Nephron (organoid): ENCODE data around the gene CCDC187.

Experiments
- H3K27ac Mint-ChIP-seq, 3 experiments: 2 replicates each; pipeline ENCODE4 v1.8.0; 2020; ENCODE audit warnings: mixed read lengths in 3 of 3, mild to moderate bottlenecking in 2 of 3, moderate library complexity in 1 of 3
- H3K27me3 Mint-ChIP-seq: 2 replicates; pipeline ENCODE4 v1.8.0; 2021; ENCODE audit warnings: low read depth, mild to moderate bottlenecking, moderate library complexity, mixed read lengths
- H3K36me3 Mint-ChIP-seq: 2 replicates; pipeline ENCODE4 v1.8.0; 2020; ENCODE audit warnings: low read depth, mixed read lengths
- H3K4me1 Mint-ChIP-seq: 2 replicates; pipeline ENCODE4 v1.8.0; 2020; ENCODE audit warnings: mixed read lengths
- H3K4me3 Mint-ChIP-seq, 3 experiments: 2 replicates each; pipeline ENCODE4 v1.8.0; 2020; ENCODE audit warnings: mild to moderate bottlenecking in 3 of 3, mixed read lengths in 3 of 3, moderate library complexity in 2 of 3
- H3K9me3 Mint-ChIP-seq: 2 replicates; pipeline ENCODE4 v1.8.0; 2020; ENCODE audit warnings: mixed read lengths
- TF ChIP-seq, protein P1 (sequence below), 3 experiments: fragments of 200-600 bp; sonication (generic); IDR thresholded peaks; one replicate each; pipeline ENCODE4 v1.5.0; 2021; ENCODE audit warnings: antibody characterized with exemption in 3 of 3; ENCODE audit not compliant: unreplicated experiment in 3 of 3

Gene CCDC187

DNA sequence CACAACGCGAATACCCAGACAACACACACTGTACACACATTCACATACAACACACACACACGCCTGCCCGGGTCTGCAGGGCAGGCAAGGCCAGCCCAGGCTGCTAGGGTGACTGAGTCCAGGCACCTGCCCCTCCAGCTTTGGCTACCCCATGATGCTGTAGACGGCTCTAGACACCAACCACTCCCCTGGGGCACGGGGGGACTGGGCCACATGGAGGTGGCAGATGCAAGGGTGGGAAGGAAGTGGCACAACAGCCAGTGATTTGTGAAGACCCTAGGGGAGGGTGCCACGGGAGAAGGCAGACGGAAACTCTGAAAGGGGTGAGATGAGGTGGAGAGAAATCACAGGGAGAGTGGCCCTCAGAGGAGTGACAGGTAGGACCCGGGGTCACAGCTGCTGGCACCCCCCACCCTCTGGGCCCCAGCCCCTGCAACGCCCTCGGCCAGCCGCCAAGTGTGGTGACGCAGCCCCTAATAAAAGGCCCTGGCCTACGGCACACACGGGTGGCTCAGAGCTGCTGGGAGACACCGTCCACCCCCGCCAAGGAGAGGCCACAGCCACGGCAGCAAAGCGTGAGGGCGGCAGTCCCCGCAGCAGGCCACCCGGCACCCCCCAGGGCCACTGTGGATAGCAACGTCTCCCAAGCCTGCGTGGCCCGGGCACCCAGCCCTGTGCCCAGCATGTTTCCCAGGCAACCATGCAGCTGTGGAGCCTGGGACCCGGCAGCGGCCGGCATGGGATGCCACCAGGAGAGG, 6.6 kb upstream of the CCDC187 start:
- Mint-ChIP-seq H3K36me3 (no peaks in the 10 kb centered on the region), H3K4me1 (no peaks in the 10 kb centered on the region), H3K4me3 (no peak overlapping the region), H3K9me3 (peaks cover 10% of the 10 kb centered on the region), H3K27ac (no peak overlapping the region), H3K27me3 (no peaks in the 10 kb centered on the region)
- TF ChIP-seq, protein P1, sequence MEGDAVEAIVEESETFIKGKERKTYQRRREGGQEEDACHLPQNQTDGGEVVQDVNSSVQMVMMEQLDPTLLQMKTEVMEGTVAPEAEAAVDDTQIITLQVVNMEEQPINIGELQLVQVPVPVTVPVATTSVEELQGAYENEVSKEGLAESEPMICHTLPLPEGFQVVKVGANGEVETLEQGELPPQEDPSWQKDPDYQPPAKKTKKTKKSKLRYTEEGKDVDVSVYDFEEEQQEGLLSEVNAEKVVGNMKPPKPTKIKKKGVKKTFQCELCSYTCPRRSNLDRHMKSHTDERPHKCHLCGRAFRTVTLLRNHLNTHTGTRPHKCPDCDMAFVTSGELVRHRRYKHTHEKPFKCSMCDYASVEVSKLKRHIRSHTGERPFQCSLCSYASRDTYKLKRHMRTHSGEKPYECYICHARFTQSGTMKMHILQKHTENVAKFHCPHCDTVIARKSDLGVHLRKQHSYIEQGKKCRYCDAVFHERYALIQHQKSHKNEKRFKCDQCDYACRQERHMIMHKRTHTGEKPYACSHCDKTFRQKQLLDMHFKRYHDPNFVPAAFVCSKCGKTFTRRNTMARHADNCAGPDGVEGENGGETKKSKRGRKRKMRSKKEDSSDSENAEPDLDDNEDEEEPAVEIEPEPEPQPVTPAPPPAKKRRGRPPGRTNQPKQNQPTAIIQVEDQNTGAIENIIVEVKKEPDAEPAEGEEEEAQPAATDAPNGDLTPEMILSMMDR (IDR thresholded peaks at IDR 0.05; ENCODE audit: unreplicated experiment in 3 of 3): no peak

DNA sequence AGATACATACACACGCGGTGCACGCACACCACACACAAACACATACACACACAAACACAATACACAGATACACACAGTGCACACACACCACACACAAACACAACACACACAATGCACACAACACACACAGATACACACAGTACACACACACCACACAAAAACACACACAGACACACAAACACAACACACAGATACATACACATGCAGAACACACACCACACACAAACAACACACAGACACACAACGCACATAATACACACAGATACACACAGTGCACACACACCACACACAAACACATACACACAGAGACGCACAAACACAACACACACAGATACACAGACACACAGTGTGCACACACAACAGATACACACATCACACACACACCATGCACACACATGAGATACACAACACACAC, 5.9 kb upstream of the CCDC187 start:
- no peaks in the 10 kb centered on the region for H3K27me3 Mint-ChIP-seq
- no peaks in the 10 kb centered on the region for H3K4me1 Mint-ChIP-seq
- TF ChIP-seq, protein P1 (IDR thresholded peaks at IDR 0.05; ENCODE audit: unreplicated experiment in 3 of 3): no peak
- H3K36me3 Mint-ChIP-seq: no peaks in the 10 kb centered on the region
- H3K9me3 Mint-ChIP-seq: peaks cover 5% of the 10 kb centered on the region
- no peak overlapping the region for H3K27ac Mint-ChIP-seq
- no peak overlapping the region for H3K4me3 Mint-ChIP-seq

DNA sequence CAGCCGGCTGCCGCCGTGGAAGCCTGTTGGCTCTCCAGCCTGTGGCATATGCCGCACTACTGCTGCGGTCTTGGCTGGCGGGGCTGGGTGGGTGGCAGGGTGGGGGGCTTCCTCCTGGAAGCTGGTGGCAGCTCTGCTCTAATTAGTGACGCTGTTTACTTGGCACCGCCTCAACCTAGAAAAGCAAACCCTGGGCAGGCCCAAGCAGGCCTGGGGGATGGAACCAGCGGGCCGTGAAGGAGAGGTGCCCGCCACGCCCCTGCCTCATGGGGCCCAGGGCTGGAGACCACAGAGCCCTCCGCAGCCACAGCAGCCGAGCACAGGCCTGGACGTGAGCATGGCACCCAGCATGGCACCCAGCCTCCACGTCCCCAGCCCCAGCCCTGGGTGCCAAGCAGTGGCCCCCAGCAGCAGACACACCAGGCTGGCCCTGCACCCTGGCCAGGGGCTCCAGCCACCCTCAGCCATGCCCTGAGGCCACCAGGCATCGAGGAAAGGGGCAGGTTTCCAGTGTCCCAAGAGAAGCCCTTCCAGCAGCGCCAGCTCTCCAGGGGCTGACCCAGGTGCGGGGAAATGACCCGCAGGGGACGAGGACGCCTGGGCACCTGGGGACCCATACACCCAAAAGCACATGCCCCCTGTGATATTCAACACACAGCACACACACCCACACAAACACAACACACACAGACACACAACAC, 5.4 kb upstream of the CCDC187 start:
- Mint-ChIP-seq H3K27ac (no peak overlapping the region), H3K36me3 (no peaks in the 10 kb centered on the region), H3K4me3 (no peak overlapping the region), H3K9me3 (no peaks in the 10 kb centered on the region), H3K27me3 (no peaks in the 10 kb centered on the region), H3K4me1 (no peaks in the 10 kb centered on the region)
- TF ChIP-seq, protein P1 (IDR thresholded peaks at IDR 0.05; ENCODE audit: unreplicated experiment in 3 of 3): no peak

DNA sequence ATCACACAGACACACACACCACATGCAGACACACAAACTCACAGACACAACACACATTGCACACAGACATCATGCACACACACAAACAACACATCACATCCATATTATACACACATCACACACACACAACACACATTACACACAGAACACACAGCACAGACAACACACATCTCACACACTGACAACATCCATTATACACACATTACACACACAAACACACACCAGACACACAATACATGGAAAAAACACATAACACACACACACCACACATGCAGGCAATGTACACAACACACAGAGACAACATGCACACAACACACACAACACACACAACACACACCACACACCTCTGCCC, 4.8 kb upstream of the CCDC187 start:
- Mint-ChIP-seq H3K27ac (no peak overlapping the region), H3K4me1 (no peaks in the 10 kb centered on the region), H3K9me3 (no peaks in the 10 kb centered on the region), H3K36me3 (no peaks in the 10 kb centered on the region), H3K4me3 (no peak overlapping the region), H3K27me3 (no peaks in the 10 kb centered on the region)
- TF ChIP-seq, protein P1 (IDR thresholded peaks at IDR 0.05; ENCODE audit: unreplicated experiment in 3 of 3): no peak

DNA sequence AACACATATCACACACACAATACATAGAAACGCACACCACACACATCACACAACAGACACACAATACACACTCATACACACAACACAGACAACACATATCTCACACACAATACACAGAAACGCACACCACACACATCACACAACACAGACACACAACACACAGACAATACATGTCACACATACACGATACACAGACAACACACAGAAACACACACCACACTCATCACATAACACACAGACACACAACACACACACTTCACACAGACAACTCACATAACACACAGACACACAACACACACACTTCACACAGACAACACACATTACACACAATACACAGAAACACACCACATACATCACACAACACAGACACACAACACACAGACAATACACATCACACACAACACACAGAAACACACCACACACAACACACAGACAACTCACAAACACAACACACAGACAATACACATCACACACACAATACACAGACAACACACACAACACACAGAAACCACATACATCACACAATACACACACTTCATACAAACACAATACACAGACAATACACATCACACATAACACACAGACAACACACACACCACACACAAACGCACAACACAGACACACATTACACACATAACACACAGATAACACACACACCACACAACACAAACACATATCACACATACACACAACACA, 4.3 kb upstream of the CCDC187 start:
- Mint-ChIP-seq H3K27ac (no peak overlapping the region), H3K9me3 (no peaks in the 10 kb centered on the region), H3K4me3 (no peak overlapping the region), H3K36me3 (no peaks in the 10 kb centered on the region), H3K27me3 (no peaks in the 10 kb centered on the region), H3K4me1 (no peaks in the 10 kb centered on the region)
- TF ChIP-seq, protein P1 (IDR thresholded peaks at IDR 0.05; ENCODE audit: unreplicated experiment in 3 of 3): no peak
